ENCODE results near the gene TUFT1.

- TF ChIP-seq CTCF (IDR thresholded peaks at IDR 0.05) = no peak
- no peak for TF ChIP-seq POLR2AphosphoS5 (IDR thresholded peaks at IDR 0.05; ENCODE audit: insufficient read depth in 1 of 2, low read depth in 1 of 2)
- no peak for TF ChIP-seq POLR2A (IDR thresholded peaks at IDR 0.05)
Observed at GRCh38 chr1:151565502-151566189, 25.5 kb downstream of the TUFT1 start.

Data from vagina (tissue), 2 donors.